Mucosa of stomach (tissue), 1 donor: ENCODE results near the gene DLL1.

Experiments used
- H3K27me3 ChIP-seq: one replicate; pipeline ENCODE4 v1.7.0; 2013; ENCODE audit warnings: mild to moderate bottlenecking, low read length; ENCODE audit not compliant: control insufficient read depth, insufficient read depth
- H3K36me3 ChIP-seq: one replicate; pipeline ENCODE4 v1.7.0; 2013; ENCODE audit warnings: low read length; ENCODE audit not compliant: control insufficient read depth, insufficient read depth
- H3K4me1 ChIP-seq: one replicate; pipeline ENCODE4 v1.7.0; 2013; ENCODE audit warnings: mild to moderate bottlenecking, low read length; ENCODE audit not compliant: control insufficient read depth, insufficient read depth
- H3K4me3 ChIP-seq: one replicate; pipeline ENCODE4 v1.7.0; 2013; ENCODE audit warnings: low read length
- H3K9ac ChIP-seq: one replicate; pipeline ENCODE4 v1.7.0; 2013; ENCODE audit warnings: mild to moderate bottlenecking, low read length, moderate library complexity
- H3K9me3 ChIP-seq: one replicate; pipeline ENCODE4 v1.7.0; 2013; ENCODE audit warnings: mild to moderate bottlenecking, low read length, moderate library complexity; ENCODE audit not compliant: control insufficient read depth
- donor health status: Pancreatic carcinoma.

DLL1 gene

GRCh38 chr6:170278743-170279094 lies 12.2 kb downstream of the DLL1 start:
- Histone ChIP-seq H3K9me3 (no peaks in the 10 kb centered on the region), H3K4me1 (peaks cover 36% of the 10 kb centered on the region), H3K27me3 (no peaks in the 10 kb centered on the region)

GRCh38 chr6:170277893-170278742 lies 12.8 kb downstream of the DLL1 start:
- Histone ChIP-seq H3K9me3 (no peaks in the 10 kb centered on the region), H3K36me3 (no peaks in the 10 kb centered on the region), H3K9ac (no peak overlapping the region), H3K27me3 (no peaks in the 10 kb centered on the region), H3K4me3 (no peak overlapping the region), H3K4me1 (peaks cover 36% of the 10 kb centered on the region)

More at GRCh38 chr6:170278743-170279094, 12.2 kb downstream of the DLL1 start:
- no peak overlapping the region for H3K4me3 ChIP-seq
- H3K36me3 ChIP-seq = no peaks in the 10 kb centered on the region
- H3K9ac ChIP-seq = no peak overlapping the region

- no peaks in the 10 kb centered on the region for H3K27me3 ChIP-seq
- H3K4me1 ChIP-seq = peaks cover 33% of the 10 kb centered on the region
- H3K9me3 ChIP-seq = no peaks in the 10 kb centered on the region
- H3K4me3 ChIP-seq = no peak overlapping the region
- no peaks in the 10 kb centered on the region for H3K36me3 ChIP-seq
- no peak overlapping the region for H3K9ac ChIP-seq
These were observed 14.4 kb downstream of the DLL1 start for GRCh38 chr6:170276369-170277057.

- Histone ChIP-seq H3K4me1 (peaks cover 17% of the 10 kb centered on the region), H3K4me3 (no peak overlapping the region), H3K9ac (no peak overlapping the region), H3K9me3 (no peaks in the 10 kb centered on the region), H3K27me3 (no peaks in the 10 kb centered on the region), H3K36me3 (no peaks in the 10 kb centered on the region)
These were observed 15.9 kb downstream of the DLL1 start for GRCh38 chr6:170274713-170275560.

GRCh38 chr6:170273681-170274080 lies 17.2 kb downstream of the DLL1 start:
- Histone ChIP-seq H3K9me3 (no peaks in the 10 kb centered on the region), H3K4me1 (peaks cover 5% of the 10 kb centered on the region), H3K36me3 (no peaks in the 10 kb centered on the region), H3K9ac (no peak overlapping the region), H3K27me3 (no peaks in the 10 kb centered on the region), H3K4me3 (no peak overlapping the region)

- Histone ChIP-seq H3K4me1 (peaks cover 5% of the 10 kb centered on the region), H3K36me3 (no peaks in the 10 kb centered on the region), H3K9me3 (no peaks in the 10 kb centered on the region), H3K4me3 (no peak overlapping the region), H3K27me3 (peaks cover 4% of the 10 kb centered on the region), H3K9ac (no peak overlapping the region)
These were observed 17.7 kb downstream of the DLL1 start for GRCh38 chr6:170273191-170273590.

- no peak overlapping the region for H3K9ac ChIP-seq
- H3K36me3 ChIP-seq = no peaks in the 10 kb centered on the region
- peaks cover 4% of the 10 kb centered on the region for H3K27me3 ChIP-seq
- H3K9me3 ChIP-seq = no peaks in the 10 kb centered on the region
- H3K4me3 ChIP-seq = no peak overlapping the region
- peaks cover 5% of the 10 kb centered on the region for H3K4me1 ChIP-seq
These were observed 18.4 kb downstream of the DLL1 start for GRCh38 chr6:170272341-170273065.

- Histone ChIP-seq H3K9me3 (no peaks in the 10 kb centered on the region), H3K27me3 (peaks cover 4% of the 10 kb centered on the region), H3K4me1 (peaks cover 5% of the 10 kb centered on the region), H3K9ac (no peak overlapping the region), H3K4me3 (no peak overlapping the region), H3K36me3 (no peaks in the 10 kb centered on the region)
These were observed 19.0 kb downstream of the DLL1 start for GRCh38 chr6:170271771-170272314.

- Histone ChIP-seq H3K4me3 (no peak overlapping the region), H3K36me3 (no peaks in the 10 kb centered on the region), H3K4me1 (peaks cover 6% of the 10 kb centered on the region), H3K27me3 (peaks cover 9% of the 10 kb centered on the region), H3K9ac (no peak overlapping the region), H3K9me3 (no peaks in the 10 kb centered on the region)
These were observed 19.8 kb downstream of the DLL1 start for GRCh38 chr6:170270984-170271593.

GRCh38 chr6:170269846-170270541 lies 20.9 kb downstream of the DLL1 start:
- H3K9ac ChIP-seq = no peak overlapping the region

More at GRCh38 chr6:170269846-170270541, 20.9 kb downstream of the DLL1 start:
- no peaks in the 10 kb centered on the region for H3K36me3 ChIP-seq
- H3K4me1 ChIP-seq = peaks cover 16% of the 10 kb centered on the region
- peaks cover 10% of the 10 kb centered on the region for H3K27me3 ChIP-seq
- H3K9me3 ChIP-seq = no peaks in the 10 kb centered on the region
- H3K4me3 ChIP-seq = no peak overlapping the region
